ENCODE results near the gene PCDHB8. TPM values are rescaled to one million over a fixed set of nuclear protein-coding genes. Genes with fewer than 3 reads are reported as not detected.
"Not testable (repeated sequence)": the region's sequence is repeated elsewhere in the genome, so short reads cannot be mapped to it uniquely, and the experiment has no call there.

PCDHB8 gene
- 0.40 TPM for total RNA-seq

- ATAC-seq, result not testable (repeated sequence)
Observed at GRCh38 chr5:141177577-141178191, at the start of gene PCDHB8. PCDHB8 (plus strand) TSS chr5:141177790; CDS start chr5:141178035, 245 bp downstream.

GRCh38 chr5:141135030-141135717 is 42.4 kb upstream of the PCDHB8 start, which contains the start of gene PCDHB5:
PCDHB5 (plus strand) TSS chr5:141135206; CDS start chr5:141135435, 229 bp downstream.
- no peak for ATAC-seq

GRCh38 chr5:141135718-141136266 is 41.8 kb upstream of the PCDHB8 start:
- no peak for ATAC-seq

- ATAC-seq, result not testable (repeated sequence)
Observed at GRCh38 chr5:141137346-141137745, 40.2 kb upstream of the PCDHB8 start.

- no peak for ATAC-seq
Observed at GRCh38 chr5:141149812-141150211, 27.8 kb upstream of the PCDHB8 start, which contains the start of gene PCDHB6. PCDHB6 (plus strand) TSS chr5:141150057; CDS start chr5:141150258, 201 bp downstream.

GRCh38 chr5:141150224-141150992 is 27.2 kb upstream of the PCDHB8 start:
- no peak for ATAC-seq

GRCh38 chr5:141150993-141151325 is 26.6 kb upstream of the PCDHB8 start:
- ATAC-seq, result no peak

- not testable (repeated sequence) for ATAC-seq
Observed at GRCh38 chr5:141151632-141152031, 26.0 kb upstream of the PCDHB8 start.

- ATAC-seq, result not testable (repeated sequence)
Observed at GRCh38 chr5:141152096-141152495, 25.5 kb upstream of the PCDHB8 start.

- no peak for ATAC-seq
Observed at GRCh38 chr5:141155540-141156374, 21.8 kb upstream of the PCDHB8 start.

- not testable (repeated sequence) for ATAC-seq
Observed at GRCh38 chr5:141157356-141157755, 20.2 kb upstream of the PCDHB8 start.

- not testable (repeated sequence) for ATAC-seq
Observed at GRCh38 chr5:141157901-141158300, 19.7 kb upstream of the PCDHB8 start.

- ATAC-seq, result no peak
Observed at GRCh38 chr5:141172381-141173204, 5.0 kb upstream of the PCDHB8 start, which contains the start of gene PCDHB7. PCDHB7 (plus strand) TSS chr5:141172644; CDS start chr5:141172836, 192 bp downstream.

- not testable (repeated sequence) for ATAC-seq
Observed at GRCh38 chr5:141174291-141175104, 3.1 kb upstream of the PCDHB8 start.

- no peak for ATAC-seq
Observed at GRCh38 chr5:141175933-141176332, 1.7 kb upstream of the PCDHB8 start.

GRCh38 chr5:141179371-141179770 is 1.8 kb downstream of the PCDHB8 start:
- ATAC-seq, result not testable (repeated sequence)

- ATAC-seq, result not testable (repeated sequence)
Observed at GRCh38 chr5:141179876-141180275, 2.3 kb downstream of the PCDHB8 start.

GRCh38 chr5:141180313-141180712 is 2.7 kb downstream of the PCDHB8 start:
- ATAC-seq, result no peak

GRCh38 chr5:141182248-141182647 is 4.7 kb downstream of the PCDHB8 start, which contains the start of gene PCDHB16:
PCDHB16 (plus strand) TSS chr5:141182387; CDS start chr5:141182560, 173 bp downstream.
- ATAC-seq, result no peak

Data from esophagus mucosa (tissue), 1 donor.